GM19238 (cell line): ENCODE measurements around the gene FGF1.

Experiments used
- DNase-seq: peaks from one replicate; pipeline ENCODE4 v3.0.0; 2011; ENCODE audit warnings: low spot score; ENCODE audit not compliant: insufficient read length

Gene FGF1

DNA sequence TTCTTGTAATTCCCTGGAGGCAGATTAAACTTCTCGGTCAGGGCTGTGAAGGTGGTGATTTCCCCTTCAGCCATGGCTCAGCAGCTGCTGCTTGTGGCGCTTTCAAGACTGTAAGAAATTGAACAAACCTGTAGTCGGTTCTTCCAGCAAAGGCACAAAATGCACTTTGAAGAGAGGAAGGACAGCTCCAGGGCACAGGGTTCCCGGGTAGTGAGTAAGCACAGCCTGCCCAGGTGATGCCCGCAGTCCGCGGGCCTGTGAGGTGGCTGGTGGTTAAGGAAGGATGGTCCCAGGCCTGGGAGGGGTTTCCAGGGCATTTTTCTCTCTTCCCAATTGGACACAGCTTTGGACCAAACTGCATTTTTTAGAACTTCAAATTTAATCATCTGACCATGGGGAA, 71.8 kb downstream of the FGF1 start:
- DNase-seq = no peak

DNA sequence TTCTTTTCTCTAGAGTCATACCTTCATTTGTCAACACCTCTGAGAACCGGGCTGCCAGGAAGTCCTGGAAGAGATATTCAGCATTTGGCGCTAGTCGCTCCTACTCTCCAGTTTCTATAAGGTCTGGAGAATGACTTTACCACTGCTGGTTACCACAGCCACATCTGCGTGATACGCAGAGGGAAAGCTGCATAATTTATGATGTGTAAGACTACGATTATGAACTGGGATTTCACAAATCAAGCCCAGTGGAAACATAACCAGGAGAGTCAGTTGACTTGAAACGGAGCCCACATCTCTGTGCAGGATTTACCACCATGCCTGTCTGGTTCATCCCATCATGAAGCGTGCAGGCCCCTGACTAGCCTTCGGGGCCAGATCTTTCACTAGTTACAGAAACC, 72.6 kb downstream of the FGF1 start:
- no peak for DNase-seq

- no peak for DNase-seq
Observed at GRCh38 chr5:142612494-142613270, 73.2 kb downstream of the FGF1 start.

- peak; percentile 40 for DNase-seq
Observed at GRCh38 chr5:142611154-142611553, 74.7 kb downstream of the FGF1 start.

GRCh38 chr5:142610176-142611001, 75.5 kb downstream of the FGF1 start:
- no peak for DNase-seq

DNA sequence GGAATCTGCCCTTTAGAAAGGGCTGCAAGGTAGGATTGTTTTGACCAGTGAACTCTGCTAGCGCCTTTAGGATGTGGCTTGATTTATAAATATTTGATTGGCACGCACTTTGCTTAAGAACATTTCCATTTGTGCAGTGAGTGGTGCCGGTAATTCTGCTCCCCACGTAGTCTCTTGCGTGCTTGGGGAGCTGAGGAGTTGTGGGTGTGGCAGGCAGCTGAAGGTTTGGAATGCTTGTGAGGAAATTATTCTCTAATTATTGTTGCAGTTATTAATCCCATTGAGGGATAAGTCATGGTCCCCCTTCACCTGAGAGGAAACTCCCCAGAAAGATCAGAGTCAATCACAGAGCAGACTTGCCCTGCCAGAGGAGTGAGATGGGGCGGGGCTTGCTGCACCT, 76.7 kb downstream of the FGF1 start:
- DNase-seq = no peak

DNA sequence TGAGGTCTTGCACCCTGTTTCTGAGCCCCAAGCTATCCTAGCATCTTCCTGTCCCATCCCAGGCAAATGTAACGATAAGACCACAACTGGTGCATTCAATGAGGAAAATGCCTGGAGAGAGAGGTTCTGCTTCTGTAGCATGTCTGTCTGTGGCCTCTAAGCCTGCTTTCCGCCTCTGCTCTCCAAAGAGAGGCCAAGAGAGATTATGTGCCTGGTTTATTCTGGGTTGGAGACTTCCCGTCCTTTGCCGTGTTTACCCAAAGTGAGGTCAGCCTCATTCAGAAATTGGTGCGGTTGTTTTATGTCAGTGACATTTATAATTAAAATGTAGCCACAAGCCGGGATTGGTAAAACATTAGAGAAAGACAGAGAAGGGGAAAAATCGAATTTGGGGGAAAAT, 77.8 kb downstream of the FGF1 start:
- DNase-seq = no peak

GRCh38 chr5:142605611-142606010, 80.3 kb downstream of the FGF1 start:
- no peak for DNase-seq

DNA sequence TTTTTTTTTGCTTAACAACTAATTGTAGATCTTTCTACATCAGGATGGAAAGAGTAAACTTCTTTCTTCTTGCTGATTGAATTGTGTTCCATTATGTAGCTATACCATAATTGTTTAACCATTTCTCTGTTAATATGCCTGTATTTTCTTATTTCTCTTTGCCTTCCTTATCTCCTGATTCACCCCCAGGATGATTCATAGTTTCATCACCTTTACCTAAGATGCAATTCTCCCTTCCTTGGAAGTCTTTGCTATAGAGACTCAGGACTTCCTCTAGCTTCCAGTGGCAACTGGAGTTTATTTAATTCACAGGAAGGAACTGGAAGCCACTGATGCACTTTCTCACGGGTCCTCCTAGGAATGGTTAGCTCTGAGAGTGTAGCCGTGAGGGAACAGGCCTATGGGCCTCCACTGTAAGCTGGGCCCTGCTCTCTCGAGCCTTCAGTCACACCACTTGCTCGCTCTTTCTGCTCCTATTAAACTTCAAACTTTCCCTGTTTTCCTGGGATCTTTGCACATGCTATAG, 83.1 kb downstream of the FGF1 start:
- DNase-seq = no peak

- no peak for DNase-seq
Observed at GRCh38 chr5:142601432-142601831, 84.5 kb downstream of the FGF1 start.

GRCh38 chr5:142600611-142601358, 85.1 kb downstream of the FGF1 start:
- DNase-seq = no peak

- no peak for DNase-seq
Observed at GRCh38 chr5:142600092-142600491, 85.8 kb downstream of the FGF1 start.

- no peak for DNase-seq
Observed at GRCh38 chr5:142598338-142598700, 87.6 kb downstream of the FGF1 start.

DNA sequence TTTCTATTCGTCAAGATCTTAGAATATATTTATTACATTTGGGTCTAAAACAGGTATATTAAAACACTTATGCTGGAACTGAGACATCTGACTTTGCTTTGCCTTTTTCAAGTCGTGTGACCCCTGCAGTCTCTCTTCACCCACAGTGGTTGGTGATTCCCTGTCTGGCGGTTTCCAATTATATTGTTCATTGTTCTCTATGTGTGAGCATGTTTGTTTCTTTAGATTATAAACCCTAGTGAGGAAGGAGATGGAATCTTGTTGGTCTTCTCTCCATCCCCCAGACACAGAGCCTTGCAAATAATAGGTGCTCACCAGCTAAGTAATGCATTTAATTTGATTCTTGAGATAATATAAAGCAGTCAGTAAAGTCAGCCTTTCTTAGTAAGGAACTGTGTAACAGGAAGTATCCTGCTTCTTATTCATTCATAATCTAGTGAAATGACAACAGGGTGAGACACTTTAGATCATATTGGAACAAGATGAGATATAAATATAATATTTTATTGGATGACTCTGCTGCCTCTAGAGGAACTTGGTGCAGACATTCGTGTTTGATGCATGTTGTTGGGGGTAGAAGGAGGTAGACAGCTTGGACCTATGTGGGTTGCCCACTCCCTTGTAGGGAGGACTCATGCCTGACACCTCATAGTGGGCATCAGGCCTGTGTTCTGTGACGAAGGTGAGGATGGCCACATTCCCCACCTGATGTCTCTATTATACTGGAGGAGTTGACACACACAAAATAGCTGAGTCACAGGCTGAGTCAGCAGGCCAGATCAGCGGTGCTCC, 88.1 kb downstream of the FGF1 start:
- no peak for DNase-seq

DNA sequence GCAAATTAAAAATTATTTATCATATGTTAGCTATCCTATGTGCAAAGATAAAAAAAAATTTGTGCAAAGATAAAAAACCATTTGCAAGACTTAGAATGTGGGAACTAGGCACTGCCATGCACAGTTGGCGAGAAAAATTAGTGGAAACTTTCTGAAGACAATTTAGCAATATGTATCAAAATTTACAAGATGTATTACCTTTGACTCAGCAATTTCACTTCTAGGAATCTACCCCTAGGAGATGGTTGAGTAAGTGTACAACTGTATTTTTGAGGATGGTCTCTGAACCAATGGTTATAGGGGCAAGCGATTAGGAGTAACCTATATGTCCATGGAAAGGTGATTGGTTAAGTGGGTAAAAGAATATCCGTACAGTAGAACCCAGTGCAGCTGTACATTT, 88.9 kb downstream of the FGF1 start:
- DNase-seq = no peak

DNA sequence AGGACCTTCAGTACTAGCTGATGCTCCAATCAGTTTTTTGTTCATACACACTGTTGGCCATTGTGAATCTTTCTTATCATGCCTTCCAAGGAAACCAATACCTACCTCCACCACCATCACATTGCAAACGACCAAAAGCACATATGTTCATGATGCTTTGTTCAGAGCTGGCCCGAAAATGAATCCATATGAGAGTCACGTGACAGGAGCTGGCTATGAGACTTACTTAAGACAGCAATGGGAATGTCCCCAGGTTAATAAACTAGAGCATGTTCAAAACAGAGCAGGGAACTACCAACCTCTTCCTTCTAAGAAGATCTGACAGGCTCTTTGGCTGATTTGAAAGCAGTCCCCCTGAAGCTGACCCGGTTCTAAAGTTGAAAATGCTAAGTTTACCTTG, 93.5 kb downstream of the FGF1 start:
- no peak for DNase-seq

DNA sequence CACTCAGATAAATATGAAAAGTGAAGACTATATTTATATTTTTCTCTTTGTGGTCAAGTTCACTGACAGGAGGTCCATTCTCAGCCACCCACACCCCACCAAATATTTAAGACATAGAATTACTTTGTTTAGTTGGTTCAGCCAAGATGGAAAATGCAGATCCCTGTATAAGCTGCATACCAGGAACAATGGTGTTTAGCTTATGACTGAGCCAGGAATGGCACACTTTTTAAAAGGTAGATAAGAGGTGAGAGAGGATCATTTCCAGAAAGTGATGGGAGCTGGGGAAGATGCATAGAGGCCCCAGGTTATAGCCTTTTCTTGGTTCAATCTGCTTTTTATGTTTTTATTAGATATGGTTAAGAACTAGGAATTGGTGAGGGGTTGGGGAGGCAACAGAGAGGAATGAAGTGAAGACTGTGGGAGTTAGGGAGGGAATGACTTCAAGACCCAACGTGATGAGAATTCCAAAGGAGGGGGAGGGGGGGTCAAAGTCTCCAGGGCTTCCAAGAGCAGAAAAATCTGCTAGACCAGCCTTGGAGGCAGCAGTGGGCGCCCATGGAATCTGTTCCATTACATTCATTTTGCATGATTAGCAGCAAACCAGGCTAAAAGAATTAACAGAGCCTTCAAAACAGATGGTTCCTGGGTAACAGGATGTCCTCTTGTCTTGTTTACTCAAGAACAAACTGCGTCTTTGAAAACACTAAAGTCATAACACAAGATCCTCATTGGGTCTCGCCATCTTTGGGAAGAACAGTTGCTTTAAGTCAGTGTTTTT, 95.2 kb downstream of the FGF1 start:
- no peak for DNase-seq

- DNase-seq = no peak
Observed at GRCh38 chr5:142589720-142590119, 96.2 kb downstream of the FGF1 start.

- no peak for DNase-seq
Observed at GRCh38 chr5:142587354-142587965, 98.4 kb downstream of the FGF1 start.

DNA sequence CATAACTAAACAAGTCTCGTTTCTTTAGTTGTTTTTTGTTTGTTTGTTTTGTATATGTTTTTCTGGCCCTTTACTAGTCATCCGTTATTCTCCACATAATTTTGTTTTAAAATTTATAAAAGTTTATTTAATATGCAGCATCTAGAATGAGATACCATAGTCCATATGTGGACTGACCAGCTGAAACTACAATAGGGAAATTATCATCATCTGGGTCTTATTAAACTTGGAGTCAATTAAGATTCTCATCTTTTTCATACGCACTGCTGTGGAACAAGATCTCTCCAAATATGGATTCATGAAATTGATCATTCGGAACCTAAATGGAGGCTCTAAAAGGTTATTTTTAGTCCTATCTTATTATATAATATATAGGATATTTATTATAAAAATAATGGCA, 99.3 kb downstream of the FGF1 start:
- no peak for DNase-seq
